NCI-H146 treated with DMSO at 0.1 percent for 48 hours (cell line): ENCODE results near the gene CDK8.
"Not testable (repeated sequence)": the region's sequence is repeated elsewhere in the genome, so short reads cannot be mapped to it uniquely, and the experiment has no call there.

ENCODE experiments used
- DNase-seq: peaks from one replicate; lab custom pipeline; 2025; ENCODE audit not compliant: unreplicated experiment; lab: John Stamatoyannopoulos, UW

The CDK8 gene

GRCh38 chr13:26310470-26310869, 56.5 kb downstream of the CDK8 start:
- DNase-seq: no peak

- not testable (repeated sequence) for DNase-seq
Measured at GRCh38 chr13:26312019-26312418, 58.1 kb downstream of the CDK8 start.

- not testable (repeated sequence) for DNase-seq
Measured at GRCh38 chr13:26316095-26316494, 62.2 kb downstream of the CDK8 start.

GRCh38 chr13:26320766-26321165, 66.8 kb downstream of the CDK8 start:
- DNase-seq: no peak

- no peak for DNase-seq
Measured at GRCh38 chr13:26323127-26323526, 69.2 kb downstream of the CDK8 start.

- no peak for DNase-seq
Measured at GRCh38 chr13:26323764-26324163, 69.8 kb downstream of the CDK8 start.

- DNase-seq: no peak
Measured at GRCh38 chr13:26324294-26324693, 70.4 kb downstream of the CDK8 start.

GRCh38 chr13:26324867-26325266, 70.9 kb downstream of the CDK8 start:
- no peak for DNase-seq

- DNase-seq: no peak
Measured at GRCh38 chr13:26325876-26326275, 71.9 kb downstream of the CDK8 start.

- DNase-seq: no peak
Measured at GRCh38 chr13:26326562-26326961, 72.6 kb downstream of the CDK8 start.

GRCh38 chr13:26327940-26328725, 74.2 kb downstream of the CDK8 start:
- no peak for DNase-seq

GRCh38 chr13:26335158-26335557, 81.2 kb downstream of the CDK8 start:
- DNase-seq: no peak

GRCh38 chr13:26340807-26341206, 86.9 kb downstream of the CDK8 start:
- DNase-seq: no peak

GRCh38 chr13:26342898-26343297, 89.0 kb downstream of the CDK8 start:
- DNase-seq: peak; percentile 69

- DNase-seq: no peak
Measured at GRCh38 chr13:26343816-26344215, 89.9 kb downstream of the CDK8 start.

- no peak for DNase-seq
Measured at GRCh38 chr13:26344980-26345379, 91.1 kb downstream of the CDK8 start.

GRCh38 chr13:26348966-26349365, 95.0 kb downstream of the CDK8 start:
- peak; percentile 2 for DNase-seq

GRCh38 chr13:26362261-26362660, 108.3 kb downstream of the CDK8 start:
- DNase-seq: no peak

GRCh38 chr13:26370553-26370952, 116.6 kb downstream of the CDK8 start:
- DNase-seq: no peak

GRCh38 chr13:26372747-26373146, 118.8 kb downstream of the CDK8 start:
- DNase-seq: no peak

- no peak for DNase-seq
Measured at GRCh38 chr13:26376430-26376829, 122.5 kb downstream of the CDK8 start.

GRCh38 chr13:26377038-26377437, 123.1 kb downstream of the CDK8 start:
- DNase-seq: no peak

GRCh38 chr13:26378116-26378515, 124.2 kb downstream of the CDK8 start:
- DNase-seq: no peak
